ENCODE results near the gene PLXNA2.

- TF ChIP-seq CTCF (IDR thresholded peaks at IDR 0.05) (no peak), POLR2A (IDR thresholded peaks at IDR 0.05) (no peak)
These were observed 271.8 kb downstream of the PLXNA2 start for GRCh38 chr1:207972337-207972736.
